Transverse colon (tissue), 4 donors: ENCODE data around the gene CLIC5. TPM values are rescaled to one million over a fixed set of nuclear protein-coding genes. Genes with fewer than 3 reads are reported as not detected.
A peak's percentile ranks its signal among the peaks of the same experiment; 100 is the strongest.

ENCODE experiments used
- DNase-seq: peaks from one replicate; pipeline ENCODE4 v3.0.0-alpha.2; 2019
- H3K27ac ChIP-seq, 4 donors: fragments of 200-600 bp; sonication (generic); 2 replicates each; pipeline ENCODE4 v1.5.1; 2016 to 2018; ENCODE audit warnings: inconsistent platforms in 4 of 4
- H3K27me3 ChIP-seq: fragments of 200-600 bp; sonication (generic); 2 replicates; pipeline ENCODE4 v1.5.1; 2017; ENCODE audit warnings: inconsistent platforms
- H3K36me3 ChIP-seq, 4 donors: fragments of 200-600 bp; sonication (generic); 2 replicates each; pipeline ENCODE4 v1.5.1; 2017 to 2019; ENCODE audit warnings: inconsistent platforms in 4 of 4
- H3K4me1 ChIP-seq, 4 donors: fragments of 200-600 bp; sonication (generic); 2 replicates each; pipeline ENCODE4 v1.5.1; 2017 to 2020; ENCODE audit warnings: inconsistent platforms in 4 of 4
- H3K4me3 ChIP-seq, 4 donors: fragments of 200-600 bp; sonication (generic); 1 replicate in 1 of 4; 2 replicates in 3 of 4; pipeline versions ENCODE4 v1.5.1 to v1.6.1; 2017 to 2019; ENCODE audit warnings: inconsistent platforms in 4 of 4
- H3K9me3 ChIP-seq, 2 donors: fragments of 200-600 bp; sonication (generic); 2 replicates each; pipeline ENCODE4 v1.5.1; 2017 to 2019; ENCODE audit warnings: inconsistent platforms in 2 of 2
- CTCF ChIP-seq, 5 experiments: fragments of 200-600 bp in 3 of 5; fragments of 450-650 bp in 2 of 5; sonication (generic) in 3 of 5; IDR thresholded peaks; 1 replicate in 2 of 5; 2 replicates in 3 of 5; pipeline ENCODE4 v1.5.1; 2016 to 2017; ENCODE audit warnings: antibody characterized with exemption in 5 of 5, inconsistent platforms in 3 of 5, mild to moderate bottlenecking in 2 of 5, moderate library complexity in 1 of 5
- EP300 ChIP-seq: sonication (generic); formaldehyde crosslinking; IDR thresholded peaks from one replicate; pipeline ENCODE4 v1.6.1; 2017; ENCODE audit warnings: antibody characterized with exemption, low read depth
- POLR2A ChIP-seq: fragments of 450-650 bp; IDR thresholded peaks from one replicate; pipeline ENCODE4 v1.6.1; 2016; ENCODE audit warnings: antibody characterized with exemption, mild to moderate bottlenecking, moderate library complexity
- POLR2AphosphoS5 ChIP-seq, 3 donors: sonication (generic); formaldehyde crosslinking; IDR thresholded peaks; one replicate each; pipeline ENCODE4 v1.6.1; 2016; ENCODE audit warnings: antibody characterized with exemption in 3 of 3
- WGBS, 2 donors: methylation state at CpG; one replicate each; pipeline ENCODE4 v1.1.5; 2018; ENCODE audit warnings: low coverage in 1 of 2; 5-methylcytosine and 5-hydroxymethylcytosine counted together
- in situ Hi-C, 4 donors: fragments of 200-750 bp; cut with MboI; loops; one replicate each; pipeline versions ENCODE4 v1.15.0 to v1.15.1; 2017; ENCODE audit warnings: low sequenced_read_pairs in 3 of 4, low pct_ligation_motif_present in 1 of 4, low pct_unique_long_range_greater_than_20kb in 1 of 4
- intact Hi-C: fragments of 100-400 bp; cut with DNase I; formaldehyde crosslinking; loops from one replicate; pipeline ENCODE4 v1.15.1; 2023; ENCODE audit warnings: low total_unique reads
- total RNA-seq, 4 donors: library from RNA; depleted of rRNA; stranded (reverse); fragments of >200 nt; gene quantifications; one replicate each; pipeline ENCODE4 v1.1.0, GENCODE V29; 2016

CLIC5 gene
- total RNA-seq, 4 donors from 2014 or later: 5.0 to 222 (median 149) TPM

GRCh38 chr6:46023216-46023915 lies 7.7 kb upstream of the CLIC5 start:
- H3K27ac ChIP-seq: no peak overlapping the region
- no peak for TF ChIP-seq POLR2AphosphoS5 (IDR thresholded peaks at IDR 0.05)
- no peak for TF ChIP-seq EP300
- no peak for TF ChIP-seq CTCF (IDR thresholded peaks at IDR 0.05)
- no peak for TF ChIP-seq POLR2A
- no peaks in the 10 kb centered on the region for H3K27me3 ChIP-seq
- H3K9me3 ChIP-seq: no peaks in the 10 kb centered on the region
- intact Hi-C loops: no loop called here
- peaks cover 0 to 9% (median 0%) of the 10 kb centered on the region in 4 donors for H3K4me1 ChIP-seq
- 70 to 75% methylated on average over 2 to 3 of the region's 3 CpGs for WGBS, 2 donors
- in situ Hi-C loops: no loop called here
- H3K36me3 ChIP-seq: no peaks in the 10 kb centered on the region
- no peak for DNase-seq
- H3K4me3 ChIP-seq: no peak overlapping the region

- H3K36me3 ChIP-seq: no peaks in the 10 kb centered on the region
- H3K27ac ChIP-seq: no peak overlapping the region
- peaks cover 6% of the 10 kb centered on the region for H3K27me3 ChIP-seq
- H3K4me3 ChIP-seq: no peak overlapping the region
- no peak for DNase-seq
- in situ Hi-C loops (no loop called here), intact Hi-C loops (no loop called here)
- H3K9me3 ChIP-seq: no peaks in the 10 kb centered on the region
- peaks cover 0 to 9% (median 0%) of the 10 kb centered on the region in 4 donors for H3K4me1 ChIP-seq
- no peak for TF ChIP-seq EP300
- TF ChIP-seq CTCF (IDR thresholded peaks at IDR 0.05): no peak
- TF ChIP-seq POLR2A: no peak
- TF ChIP-seq POLR2AphosphoS5 (IDR thresholded peaks at IDR 0.05): no peak
- 90 to 91% methylated on average over 5 of the region's 5 CpGs for WGBS, 2 donors
Observed at GRCh38 chr6:46022106-46022948, 6.7 kb upstream of the CLIC5 start.

GRCh38 chr6:46017726-46018125 lies 2.1 kb upstream of the CLIC5 start:
- intact Hi-C loops: no loop called here
- no peak for DNase-seq
- TF ChIP-seq POLR2A (no peak), CTCF (IDR thresholded peaks at IDR 0.05) (no peak)
- peaks cover 0 to 35% (median 12%) of the 10 kb centered on the region in 4 donors for H3K4me1 ChIP-seq
- no peak overlapping the region for H3K4me3 ChIP-seq
- in situ Hi-C loops: no loop called here
- no peaks in the 10 kb centered on the region for H3K36me3 ChIP-seq
- H3K27me3 ChIP-seq: peaks cover 36% of the 10 kb centered on the region
- 86% methylated on average over 2 of the region's 2 CpGs; no CpG with 5 or more reads in 1 of the 2 donors for WGBS, 2 donors
- H3K27ac ChIP-seq: no peak overlapping the region
- no peaks in the 10 kb centered on the region for H3K9me3 ChIP-seq

GRCh38 chr6:46016063-46016608 lies 476 bp upstream of the CLIC5 start:
- TF ChIP-seq EP300 (no peak), POLR2A (no peak), CTCF (IDR thresholded peaks at IDR 0.05) (no peak), POLR2AphosphoS5 (IDR thresholded peaks at IDR 0.05) (no peak)
- in situ Hi-C loops: no loop called here
- DNase-seq: peak; percentile 38
- intact Hi-C loops: no loop called here
- Histone ChIP-seq H3K4me3 (peak overlapping the region in 3 of 4 donors; percentile 50 to 77 (median 53)), H3K36me3 (no peaks in the 10 kb centered on the region), H3K27ac (peak overlapping the region; percentile 77 to 91 (median 81)), H3K4me1 (peaks cover 2 to 50% (median 16%) of the 10 kb centered on the region in 4 donors), H3K27me3 (peaks cover 36% of the 10 kb centered on the region), H3K9me3 (no peaks in the 10 kb centered on the region)
- WGBS, 2 donors: 34 to 48% methylated on average over 6 to 7 of the region's 8 CpGs
